Stimulated activated CD4-positive, alpha-beta T cell treated with anti-CD3 and anti-CD28 coated beads, Interleukin-4, amount 100 ng/mL, for 24 hours (primary cell): Measurements from ENCODE around the gene DENND11.
A peak's percentile ranks its signal among the peaks of the same experiment; 100 is the strongest.
"Not testable (repeated sequence)": the region's sequence is repeated elsewhere in the genome, so short reads cannot be mapped to it uniquely, and the experiment has no call there.

Experiments used
- DNase-seq: peaks from one replicate; pipeline ENCODE4 v3.0.0-alpha.2; 2020

The DENND11 gene

GRCh38 chr7:141706239-141707064 lies 4.5 kb upstream of the DENND11 start:
- DNase-seq, result no peak

- DNase-seq, result no peak
These were observed 2.8 kb upstream of the DENND11 start for GRCh38 chr7:141704741-141705140.

- no peak for DNase-seq
These were observed 2.1 kb upstream of the DENND11 start for GRCh38 chr7:141704112-141704511.

GRCh38 chr7:141702892-141703291 lies 926 bp upstream of the DENND11 start:
- no peak for DNase-seq

GRCh38 chr7:141701489-141702046 lies 398 bp downstream of the DENND11 start:
- peak; percentile 69 for DNase-seq

GRCh38 chr7:141700848-141701371 lies 1.1 kb downstream of the DENND11 start:
- DNase-seq, result peak; percentile 8

- DNase-seq, result no peak
These were observed 1.6 kb downstream of the DENND11 start for GRCh38 chr7:141700296-141700847.

GRCh38 chr7:141699860-141700259 lies 2.1 kb downstream of the DENND11 start:
- no peak for DNase-seq

GRCh38 chr7:141698247-141699015 lies 3.5 kb downstream of the DENND11 start:
- DNase-seq, result no peak

- DNase-seq, result no peak
These were observed 4.6 kb downstream of the DENND11 start for GRCh38 chr7:141697211-141697871.

GRCh38 chr7:141696348-141696747 lies 5.6 kb downstream of the DENND11 start:
- no peak for DNase-seq

GRCh38 chr7:141695803-141696289 lies 6.1 kb downstream of the DENND11 start:
- no peak for DNase-seq

- DNase-seq, result no peak
These were observed 8.9 kb downstream of the DENND11 start for GRCh38 chr7:141693082-141693481.

GRCh38 chr7:141691961-141692360 lies 10.0 kb downstream of the DENND11 start:
- DNase-seq, result no peak

- no peak for DNase-seq
These were observed 10.4 kb downstream of the DENND11 start for GRCh38 chr7:141691540-141691939.

- not testable (repeated sequence) for DNase-seq
These were observed 12.7 kb downstream of the DENND11 start for GRCh38 chr7:141689072-141689825.

GRCh38 chr7:141688043-141688442 lies 13.9 kb downstream of the DENND11 start:
- no peak for DNase-seq

- DNase-seq, result no peak
These were observed 15.3 kb downstream of the DENND11 start for GRCh38 chr7:141686670-141687069.

- no peak for DNase-seq
These were observed 15.9 kb downstream of the DENND11 start for GRCh38 chr7:141686074-141686473.

GRCh38 chr7:141685285-141686023 lies 16.5 kb downstream of the DENND11 start:
- DNase-seq, result no peak

- DNase-seq, result no peak
These were observed 23.0 kb downstream of the DENND11 start for GRCh38 chr7:141679014-141679413.
